ENCODE data around the gene DHTKD1. TPM values are rescaled to one million over a fixed set of nuclear protein-coding genes. Genes with fewer than 3 reads are reported as not detected.

Gene DHTKD1
- total and polyA plus RNA-seq, 2 experiments from 2014 or later: 20.2 to 63.9 TPM

GRCh38 chr10:12027539-12027938, 41.2 kb upstream of the DHTKD1 start (continued):
- no peak for TF ChIP-seq POLR2AphosphoS5 (IDR thresholded peaks at IDR 0.05; ENCODE audit: low read depth)
- no peak for TF ChIP-seq ZNF462 (CRISPR knock-in tag; IDR thresholded peaks at IDR 0.05)

- H3K27me3 ChIP-seq (ENCODE audit: insufficient read depth): no peaks in the 10 kb centered on the region
- H2AFZ ChIP-seq: no peak overlapping the region
- DNase-seq (ENCODE audit: low spot score) (no peak), ATAC-seq (no peak)
- no peaks in the 10 kb centered on the region for H3K9me3 Mint-ChIP-seq
- H3K4me1 Mint-ChIP-seq: peaks cover 5% of the 10 kb centered on the region; the same call in 2 of the 3 replicates
- H3K36me3 Mint-ChIP-seq (ENCODE audit: low read depth): peaks cover 62% of the 10 kb centered on the region
- H3K4me2 ChIP-seq: no peak overlapping the region
- H3K27ac ChIP-seq (ENCODE audit: low read depth): no peak overlapping the region
- H4K20me1 ChIP-seq (replicated peaks; ENCODE audit: insufficient read depth): peaks cover 22% of the 10 kb centered on the region
- no peak overlapping the region for H3K4me3 ChIP-seq
- no peak overlapping the region for H3K27ac Mint-ChIP-seq
- no peaks in the 10 kb centered on the region for H3F3A ChIP-seq (replicated peaks; ENCODE audit: low read depth)
- H3K79me2 ChIP-seq (replicated peaks; ENCODE audit: insufficient read depth): peaks cover 87% of the 10 kb centered on the region
- no peaks in the 10 kb centered on the region for H3K9me2 ChIP-seq (ENCODE audit: insufficient read depth)
- H3K4me3 Mint-ChIP-seq: no peak overlapping the region
- no peaks in the 10 kb centered on the region for H3K4me1 ChIP-seq (ENCODE audit: insufficient read depth)
- no peak for TF ChIP-seq CTCF (conservative IDR thresholded peaks at IDR 0.05; ENCODE audit: low read depth in 2 of 2)
- TF ChIP-seq POLR2AphosphoS5 (IDR thresholded peaks at IDR 0.05; ENCODE audit: low read depth): no peak
- TF ChIP-seq EZH2phosphoT487 (IDR thresholded peaks at IDR 0.05; ENCODE audit: unreplicated experiment): no peak
- no peaks in the 10 kb centered on the region for H3K27me3 Mint-ChIP-seq (ENCODE audit: insufficient read depth, low read depth, poor library complexity)
- peaks cover 14% of the 10 kb centered on the region; the same call in 1 of the 2 replicates for H3K36me3 ChIP-seq (ENCODE audit: insufficient read depth)
Observed at GRCh38 chr10:12031404-12031803, 37.4 kb upstream of the DHTKD1 start.

Measured in GM23338 (cell line).